Neural cell (in vitro differentiated cells): ENCODE measurements around the gene VAV2. TPM values are rescaled to one million over a fixed set of nuclear protein-coding genes. Genes with fewer than 3 reads are reported as not detected.

Source experiments
- H2AFZ ChIP-seq: fragments of 200-600, 300-800 bp; sonication (generic), shearing (Covaris generic); 2 replicates; pipeline ENCODE4 v1.6.0; 2014; ENCODE audit warnings: low read depth, mild to moderate bottlenecking, antibody characterized with exemption, low read length, moderate library complexity
- H3F3A ChIP-seq: fragments of 200-600 bp; shearing (Covaris generic); 2 replicates; pipeline ENCODE4 v1.6.1; 2016; ENCODE audit warnings: mild to moderate bottlenecking, moderate library complexity, mixed read lengths, antibody characterized with exemption, low read length; ENCODE audit not compliant: insufficient read depth, poor library complexity, severe bottlenecking
- H3K27ac ChIP-seq: fragments of 200-600, 300-800 bp; sonication (generic), shearing (Covaris generic); 2 replicates; pipeline ENCODE4 v1.5.1; 2014; ENCODE audit warnings: mild to moderate bottlenecking, low read length, moderate library complexity
- H3K27me3 ChIP-seq: fragments of 300-800, 200-600 bp; sonication (generic), shearing (Covaris generic); 2 replicates; pipeline ENCODE4 v1.6.0; 2014; ENCODE audit warnings: mild to moderate bottlenecking, low read depth, low read length, moderate library complexity; ENCODE audit not compliant: insufficient read depth
- H3K36me3 ChIP-seq: fragments of 300-800, 200-600 bp; sonication (generic), shearing (Covaris generic); 2 replicates; pipeline ENCODE4 v1.5.1; 2014; ENCODE audit warnings: mild to moderate bottlenecking, antibody characterized with exemption, low read length, moderate library complexity; ENCODE audit not compliant: insufficient read depth
- H3K4me2 ChIP-seq: fragments of 300-800, 200-600 bp; sonication (generic), shearing (Covaris generic); 2 replicates; pipeline ENCODE4 v1.6.0; 2014; ENCODE audit warnings: mild to moderate bottlenecking, low read length
- H3K4me3 ChIP-seq: fragments of 300-800, 200-600 bp; sonication (generic), shearing (Covaris generic); 2 replicates; pipeline ENCODE4 v1.5.1; 2014; ENCODE audit warnings: mild to moderate bottlenecking, low read length, moderate library complexity
- H3K79me2 ChIP-seq: fragments of 200-600 bp; shearing (Covaris generic); replicated peaks from 2 replicates; pipeline ENCODE4 v1.6.0; 2014; ENCODE audit warnings: mild to moderate bottlenecking, low read length, moderate library complexity; ENCODE audit not compliant: insufficient read depth
- H3K9ac ChIP-seq: fragments of 300-800, 200-600 bp; sonication (generic), shearing (Covaris generic); 2 replicates; pipeline ENCODE4 v1.6.1; 2016; ENCODE audit warnings: mild to moderate bottlenecking, low read length, mixed read lengths
- H3K9me2 ChIP-seq: fragments of 200-600 bp; shearing (Covaris generic); 2 replicates; pipeline ENCODE4 v1.6.1; 2016; ENCODE audit warnings: mild to moderate bottlenecking, low read length, mixed read lengths; ENCODE audit not compliant: insufficient read depth
- H3K9me3 ChIP-seq: fragments of 200-600, 300-800 bp; sonication (generic), shearing (Covaris generic); 2 replicates; pipeline ENCODE4 v1.6.1; 2016; ENCODE audit warnings: mild to moderate bottlenecking, mixed run types, low read length, moderate library complexity, mixed read lengths
- H4K20me1 ChIP-seq: fragments of 200-600 bp; shearing (Covaris generic); 2 replicates; pipeline ENCODE4 v1.6.1; 2016; ENCODE audit warnings: mild to moderate bottlenecking, mixed run types; ENCODE audit not compliant: insufficient read depth
- EP300 ChIP-seq: fragments of 450-650 bp; conservative IDR thresholded peaks from 2 replicates; pipeline ENCODE4 v1.6.1; 2014; ENCODE audit warnings: antibody characterized with exemption, mild to moderate bottlenecking, moderate library complexity; ENCODE audit not compliant: poor library complexity, severe bottlenecking
- EZH2 ChIP-seq: fragments of 200-600, 300-800 bp; shearing (Covaris generic), sonication (generic); IDR thresholded peaks from 2 replicates; pipeline ENCODE4 v1.6.1; 2014; ENCODE audit warnings: antibody characterized with exemption, low read length, borderline replicate concordance, mild to moderate bottlenecking; ENCODE audit not compliant: insufficient read depth, poor library complexity, severe bottlenecking
- MXI1 ChIP-seq: fragments of 450-650 bp; conservative IDR thresholded peaks from 2 replicates; pipeline ENCODE4 v1.6.1; 2014; ENCODE audit warnings: antibody characterized with exemption, mild to moderate bottlenecking; ENCODE audit not compliant: poor library complexity, severe bottlenecking
- POLR2AphosphoS5 ChIP-seq: IDR thresholded peaks from 2 replicates; pipeline ENCODE4 v1.6.1; 2012
- RAD21 ChIP-seq: fragments of 450-650 bp; conservative IDR thresholded peaks from 2 replicates; pipeline ENCODE4 v1.6.1; 2014; ENCODE audit warnings: antibody characterized with exemption, mild to moderate bottlenecking, moderate library complexity
- SMC3 ChIP-seq: fragments of 450-650 bp; conservative IDR thresholded peaks from 2 replicates; pipeline ENCODE4 v1.6.1; 2014; ENCODE audit warnings: antibody characterized with exemption, mild to moderate bottlenecking, moderate library complexity; ENCODE audit not compliant: poor library complexity
- TAF1 ChIP-seq: IDR thresholded peaks from 2 replicates; pipeline ENCODE4 v1.6.1; 2012; ENCODE audit warnings: low read depth
- polyA plus RNA-seq: library from polyadenylated mRNA; depleted of rRNA; stranded (reverse); fragments of >200 nt; gene quantifications from 2 replicates; pipeline ENCODE4 v1.2.3, GENCODE V29; 2014
- TF ChIP-seq, protein P1 (sequence below): fragments of 450-650 bp; IDR thresholded peaks from 2 replicates; pipeline ENCODE4 v1.5.1; 2014; ENCODE audit warnings: antibody characterized with exemption, mild to moderate bottlenecking, moderate library complexity; ENCODE audit not compliant: poor library complexity, severe bottlenecking
- TF ChIP-seq, protein P2 (sequence below): IDR thresholded peaks from 2 replicates; pipeline ENCODE4 v1.6.1; 2012; ENCODE audit warnings: borderline replicate concordance

VAV2 gene
- polyA plus RNA-seq, 1 donor from 2014 or later = 35.2 TPM

DNA sequence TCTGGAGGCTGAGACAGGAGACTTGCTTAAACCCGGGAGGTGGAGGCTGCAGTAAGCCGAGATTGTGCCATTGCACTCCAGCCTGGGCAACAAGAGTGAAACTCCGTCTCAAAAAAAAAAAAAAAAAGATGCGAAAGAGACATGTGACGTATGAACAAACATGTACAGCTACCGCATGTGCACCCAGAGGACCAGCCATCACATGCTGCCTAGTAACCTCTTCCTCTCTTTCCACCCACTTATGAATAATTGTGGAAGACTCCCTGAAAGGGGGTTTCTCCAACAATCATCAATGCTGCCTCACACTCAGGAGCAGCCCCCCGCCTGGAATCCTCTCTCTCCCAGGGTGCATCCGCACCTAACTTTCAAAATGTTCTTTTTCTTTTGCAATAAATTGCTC is 256.2 kb downstream of the VAV2 start:
- H3K9me3 ChIP-seq = no peaks in the 10 kb centered on the region
- no peaks in the 10 kb centered on the region for H3K79me2 ChIP-seq
- no peaks in the 10 kb centered on the region for H3K36me3 ChIP-seq
- H3F3A ChIP-seq = no peaks in the 10 kb centered on the region
- no peaks in the 10 kb centered on the region for H3K27me3 ChIP-seq
- H4K20me1 ChIP-seq = no peaks in the 10 kb centered on the region
- no peaks in the 10 kb centered on the region for H3K9me2 ChIP-seq
- no peak overlapping the region for H3K27ac ChIP-seq
- no peak overlapping the region for H2AFZ ChIP-seq
- no peak overlapping the region for H3K4me2 ChIP-seq
- no peak overlapping the region for H3K9ac ChIP-seq
- TF ChIP-seq EP300 = no peak
- no peak for TF ChIP-seq EZH2
- no peak for TF ChIP-seq MXI1
- TF ChIP-seq POLR2AphosphoS5 = no peak
- TF ChIP-seq, protein P1, sequence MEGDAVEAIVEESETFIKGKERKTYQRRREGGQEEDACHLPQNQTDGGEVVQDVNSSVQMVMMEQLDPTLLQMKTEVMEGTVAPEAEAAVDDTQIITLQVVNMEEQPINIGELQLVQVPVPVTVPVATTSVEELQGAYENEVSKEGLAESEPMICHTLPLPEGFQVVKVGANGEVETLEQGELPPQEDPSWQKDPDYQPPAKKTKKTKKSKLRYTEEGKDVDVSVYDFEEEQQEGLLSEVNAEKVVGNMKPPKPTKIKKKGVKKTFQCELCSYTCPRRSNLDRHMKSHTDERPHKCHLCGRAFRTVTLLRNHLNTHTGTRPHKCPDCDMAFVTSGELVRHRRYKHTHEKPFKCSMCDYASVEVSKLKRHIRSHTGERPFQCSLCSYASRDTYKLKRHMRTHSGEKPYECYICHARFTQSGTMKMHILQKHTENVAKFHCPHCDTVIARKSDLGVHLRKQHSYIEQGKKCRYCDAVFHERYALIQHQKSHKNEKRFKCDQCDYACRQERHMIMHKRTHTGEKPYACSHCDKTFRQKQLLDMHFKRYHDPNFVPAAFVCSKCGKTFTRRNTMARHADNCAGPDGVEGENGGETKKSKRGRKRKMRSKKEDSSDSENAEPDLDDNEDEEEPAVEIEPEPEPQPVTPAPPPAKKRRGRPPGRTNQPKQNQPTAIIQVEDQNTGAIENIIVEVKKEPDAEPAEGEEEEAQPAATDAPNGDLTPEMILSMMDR = no peak
- no peak for TF ChIP-seq TAF1
- no peak for TF ChIP-seq RAD21
- TF ChIP-seq SMC3 = no peak
- TF ChIP-seq, protein P2, sequence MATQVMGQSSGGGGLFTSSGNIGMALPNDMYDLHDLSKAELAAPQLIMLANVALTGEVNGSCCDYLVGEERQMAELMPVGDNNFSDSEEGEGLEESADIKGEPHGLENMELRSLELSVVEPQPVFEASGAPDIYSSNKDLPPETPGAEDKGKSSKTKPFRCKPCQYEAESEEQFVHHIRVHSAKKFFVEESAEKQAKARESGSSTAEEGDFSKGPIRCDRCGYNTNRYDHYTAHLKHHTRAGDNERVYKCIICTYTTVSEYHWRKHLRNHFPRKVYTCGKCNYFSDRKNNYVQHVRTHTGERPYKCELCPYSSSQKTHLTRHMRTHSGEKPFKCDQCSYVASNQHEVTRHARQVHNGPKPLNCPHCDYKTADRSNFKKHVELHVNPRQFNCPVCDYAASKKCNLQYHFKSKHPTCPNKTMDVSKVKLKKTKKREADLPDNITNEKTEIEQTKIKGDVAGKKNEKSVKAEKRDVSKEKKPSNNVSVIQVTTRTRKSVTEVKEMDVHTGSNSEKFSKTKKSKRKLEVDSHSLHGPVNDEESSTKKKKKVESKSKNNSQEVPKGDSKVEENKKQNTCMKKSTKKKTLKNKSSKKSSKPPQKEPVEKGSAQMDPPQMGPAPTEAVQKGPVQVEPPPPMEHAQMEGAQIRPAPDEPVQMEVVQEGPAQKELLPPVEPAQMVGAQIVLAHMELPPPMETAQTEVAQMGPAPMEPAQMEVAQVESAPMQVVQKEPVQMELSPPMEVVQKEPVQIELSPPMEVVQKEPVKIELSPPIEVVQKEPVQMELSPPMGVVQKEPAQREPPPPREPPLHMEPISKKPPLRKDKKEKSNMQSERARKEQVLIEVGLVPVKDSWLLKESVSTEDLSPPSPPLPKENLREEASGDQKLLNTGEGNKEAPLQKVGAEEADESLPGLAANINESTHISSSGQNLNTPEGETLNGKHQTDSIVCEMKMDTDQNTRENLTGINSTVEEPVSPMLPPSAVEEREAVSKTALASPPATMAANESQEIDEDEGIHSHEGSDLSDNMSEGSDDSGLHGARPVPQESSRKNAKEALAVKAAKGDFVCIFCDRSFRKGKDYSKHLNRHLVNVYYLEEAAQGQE = no peak
- H3K4me3 ChIP-seq = no peak overlapping the region

DNA sequence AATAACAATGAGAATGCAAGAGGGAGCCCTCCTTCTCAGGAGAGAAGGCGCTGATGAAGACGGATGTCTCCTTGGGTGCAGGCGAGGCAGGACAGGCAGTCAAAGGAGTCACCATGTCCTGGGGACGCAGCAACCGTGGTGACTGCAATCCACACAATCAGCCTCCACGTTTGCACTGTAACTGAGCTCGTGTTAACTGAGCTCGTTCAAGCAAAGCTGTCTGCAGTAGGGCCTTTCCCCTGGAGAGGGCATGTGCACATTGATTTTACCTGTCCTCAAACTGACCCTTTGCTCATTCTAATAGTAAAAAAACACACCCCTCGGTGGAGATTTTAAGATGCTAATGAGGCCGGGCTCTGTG is 256.7 kb downstream of the VAV2 start:
- no peaks in the 10 kb centered on the region for H3K27me3 ChIP-seq
- H3K9me3 ChIP-seq = no peaks in the 10 kb centered on the region
- H3K9me2 ChIP-seq = no peaks in the 10 kb centered on the region
- H3F3A ChIP-seq = no peaks in the 10 kb centered on the region
- no peaks in the 10 kb centered on the region for H3K36me3 ChIP-seq
- peak overlapping the region; percentile 23 for H3K9ac ChIP-seq
- TF ChIP-seq TAF1 (no peak), EP300 (no peak), EZH2 (no peak), SMC3 (no peak), POLR2AphosphoS5 (no peak), MXI1 (no peak), RAD21 (no peak)
- TF ChIP-seq, protein P1 = no peak
- TF ChIP-seq, protein P2 = no peak
- H3K4me2 ChIP-seq = no peak overlapping the region
- no peaks in the 10 kb centered on the region for H4K20me1 ChIP-seq
- H2AFZ ChIP-seq = no peak overlapping the region
- H3K79me2 ChIP-seq = no peaks in the 10 kb centered on the region
- no peak overlapping the region for H3K27ac ChIP-seq
- H3K4me3 ChIP-seq = no peak overlapping the region
